PFSK-1 (cell line): ENCODE data around the gene DDX56.

Experiments
- FOXP2 ChIP-seq: optimal IDR thresholded peaks from 2 replicates; pipeline ENCODE3; 2011; ENCODE audit warnings: borderline replicate concordance, control low read depth, inconsistent platforms; ENCODE audit not compliant: insufficient read depth; ENCODE audit errors: extremely low read length, extremely low read depth
- POLR2AphosphoS5 ChIP-seq: IDR thresholded peaks from 2 replicates; pipeline ENCODE4 v1.6.1; 2012; ENCODE audit warnings: low read depth, mild to moderate bottlenecking, control low read depth, low read length, moderate library complexity
- REST ChIP-seq, 2 experiments: IDR thresholded peaks; 2 replicates each; pipeline versions ENCODE4 v1.6.1 to v1.8.0; 2011 to 2012; ENCODE audit warnings: low read depth in 2 of 2, low read length in 2 of 2, control low read depth in 1 of 2, inconsistent platforms in 1 of 2, mild to moderate bottlenecking in 1 of 2, moderate library complexity in 1 of 2; ENCODE audit not compliant: insufficient read depth in 1 of 2
- SIN3A ChIP-seq: IDR thresholded peaks from 2 replicates; pipeline ENCODE4 v1.6.1; 2012; ENCODE audit warnings: mild to moderate bottlenecking, low read length, moderate library complexity, borderline replicate concordance; ENCODE audit not compliant: insufficient read depth
- TAF1 ChIP-seq: IDR thresholded peaks from 2 replicates; pipeline ENCODE4 v1.6.1; 2012; ENCODE audit warnings: low read length, control low read depth, borderline replicate concordance; ENCODE audit not compliant: insufficient read depth

Gene DDX56

DNA sequence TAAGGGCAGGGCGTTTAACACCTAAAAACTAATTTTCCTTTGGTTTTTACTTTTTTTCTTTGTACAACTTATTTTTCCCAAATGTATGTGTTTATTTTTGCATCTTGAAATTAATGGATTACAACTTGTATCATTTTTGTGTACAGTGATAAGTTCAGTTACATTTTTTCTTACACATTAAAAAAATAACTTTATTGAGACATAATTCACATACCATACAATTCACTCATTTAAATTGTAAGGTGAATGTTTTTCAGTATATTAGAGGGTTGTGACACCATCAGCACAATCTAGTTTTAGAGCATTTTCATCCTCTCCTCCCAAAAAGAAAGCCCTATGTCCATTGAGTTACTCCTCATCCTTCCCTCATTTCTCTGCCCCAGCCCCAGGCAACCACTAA lies 44.3 kb upstream of the DDX56 start:
- TF ChIP-seq TAF1 = no peak
- no peak for TF ChIP-seq POLR2AphosphoS5
- no peak for TF ChIP-seq SIN3A
- no peak for TF ChIP-seq FOXP2
- TF ChIP-seq REST (IDR thresholded peaks at IDR 0.05; ENCODE audit: insufficient read depth in 1 of 2, low read depth in 2 of 2, low read length in 2 of 2) = no peak

DNA sequence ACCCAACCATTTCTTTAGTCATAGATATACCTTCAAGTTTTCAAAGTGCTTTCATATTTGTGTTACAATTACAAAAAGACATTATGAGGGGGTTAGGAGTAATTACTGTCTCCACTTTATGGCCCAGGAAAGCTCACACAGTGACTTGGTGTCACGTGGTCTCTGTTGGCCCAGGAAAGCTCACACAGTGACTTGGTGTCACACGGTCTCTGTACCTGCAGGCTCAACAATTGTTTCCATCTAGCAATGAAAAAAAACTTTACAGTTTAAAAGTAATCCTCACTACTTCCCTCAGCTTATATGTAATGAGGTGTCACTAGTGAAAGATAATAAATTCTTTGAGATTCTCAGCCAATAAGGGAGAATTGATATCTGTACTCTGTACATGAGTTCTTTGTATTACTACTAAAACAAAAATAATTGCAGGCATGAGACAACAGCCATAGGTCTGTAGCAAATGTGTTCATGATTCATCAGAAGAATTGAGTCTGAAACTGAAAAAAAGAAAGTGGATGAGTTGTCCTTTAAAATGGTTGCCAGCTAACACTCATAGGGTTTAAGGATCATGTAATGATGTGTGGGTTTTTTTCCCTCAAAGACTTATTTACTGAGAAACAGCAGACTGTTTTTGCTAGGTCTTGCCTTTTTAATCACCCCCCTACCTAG lies 43.6 kb upstream of the DDX56 start:
- TF ChIP-seq TAF1 (no peak), SIN3A (no peak), REST (IDR thresholded peaks at IDR 0.05; ENCODE audit: insufficient read depth in 1 of 2, low read depth in 2 of 2, low read length in 2 of 2) (no peak), POLR2AphosphoS5 (no peak), FOXP2 (no peak)

GRCh38 chr7:44616545-44616944 lies 42.8 kb upstream of the DDX56 start:
- TF ChIP-seq POLR2AphosphoS5 (no peak), SIN3A (no peak), REST (IDR thresholded peaks at IDR 0.05; ENCODE audit: insufficient read depth in 1 of 2, low read depth in 2 of 2, low read length in 2 of 2) (no peak), TAF1 (no peak), FOXP2 (no peak)

GRCh38 chr7:44615793-44616192 lies 42.1 kb upstream of the DDX56 start:
- no peak for TF ChIP-seq FOXP2
- no peak for TF ChIP-seq TAF1
- TF ChIP-seq POLR2AphosphoS5 = no peak
- no peak for TF ChIP-seq REST (IDR thresholded peaks at IDR 0.05; ENCODE audit: insufficient read depth in 1 of 2, low read depth in 2 of 2, low read length in 2 of 2)
- no peak for TF ChIP-seq SIN3A

DNA sequence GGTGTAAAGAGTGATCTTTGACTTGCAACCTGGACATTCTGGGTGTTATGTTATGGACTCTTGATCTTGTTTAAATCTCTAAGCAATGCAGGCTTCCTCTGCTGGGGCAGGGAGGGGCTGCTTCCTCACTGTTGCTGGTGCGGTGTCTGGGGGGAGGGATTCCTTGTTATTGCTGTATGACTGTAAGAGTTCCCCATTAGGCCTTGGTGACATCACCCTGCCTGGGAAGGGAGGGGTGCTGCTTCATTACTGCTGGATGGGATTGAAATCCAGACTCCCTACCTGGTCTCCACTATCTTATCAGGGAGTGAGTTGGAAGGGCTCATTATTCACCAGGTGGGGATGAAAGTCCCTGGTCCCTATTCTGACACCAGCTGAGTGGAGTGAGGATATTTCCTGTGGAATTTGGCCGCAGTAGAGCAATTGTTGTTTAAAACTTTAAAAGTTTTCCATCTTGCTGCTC lies 41.5 kb upstream of the DDX56 start:
- TF ChIP-seq SIN3A (no peak), TAF1 (no peak), REST (IDR thresholded peaks at IDR 0.05; ENCODE audit: insufficient read depth in 1 of 2, low read depth in 2 of 2, low read length in 2 of 2) (no peak), FOXP2 (no peak)
